ENCODE measurements around the gene TLN1. TPM values are rescaled to one million over a fixed set of nuclear protein-coding genes. Genes with fewer than 3 reads are reported as not detected.

The TLN1 gene
- total RNA-seq, 2 donors from 2014 or later, result 273 to 370 TPM

DNA sequence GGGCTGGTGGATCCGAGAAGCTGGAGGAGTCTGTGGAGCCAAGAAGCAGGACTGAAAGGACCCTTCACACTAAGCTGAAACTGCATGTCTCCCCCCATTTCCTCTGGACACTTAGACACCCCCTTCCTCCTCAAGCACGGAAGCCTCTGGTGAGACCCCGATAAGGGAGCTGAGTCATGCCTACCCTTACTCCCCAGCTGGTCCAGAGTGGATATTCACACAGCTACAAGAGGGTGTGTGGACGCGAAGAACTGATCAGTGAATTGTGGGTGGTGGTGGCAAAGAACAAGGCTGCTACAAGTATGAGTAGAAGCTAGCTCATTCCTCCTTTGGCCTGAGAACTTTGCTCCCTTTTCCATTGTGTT lies 4.3 kb downstream of the TLN1 start:
- TF ChIP-seq, protein P1, sequence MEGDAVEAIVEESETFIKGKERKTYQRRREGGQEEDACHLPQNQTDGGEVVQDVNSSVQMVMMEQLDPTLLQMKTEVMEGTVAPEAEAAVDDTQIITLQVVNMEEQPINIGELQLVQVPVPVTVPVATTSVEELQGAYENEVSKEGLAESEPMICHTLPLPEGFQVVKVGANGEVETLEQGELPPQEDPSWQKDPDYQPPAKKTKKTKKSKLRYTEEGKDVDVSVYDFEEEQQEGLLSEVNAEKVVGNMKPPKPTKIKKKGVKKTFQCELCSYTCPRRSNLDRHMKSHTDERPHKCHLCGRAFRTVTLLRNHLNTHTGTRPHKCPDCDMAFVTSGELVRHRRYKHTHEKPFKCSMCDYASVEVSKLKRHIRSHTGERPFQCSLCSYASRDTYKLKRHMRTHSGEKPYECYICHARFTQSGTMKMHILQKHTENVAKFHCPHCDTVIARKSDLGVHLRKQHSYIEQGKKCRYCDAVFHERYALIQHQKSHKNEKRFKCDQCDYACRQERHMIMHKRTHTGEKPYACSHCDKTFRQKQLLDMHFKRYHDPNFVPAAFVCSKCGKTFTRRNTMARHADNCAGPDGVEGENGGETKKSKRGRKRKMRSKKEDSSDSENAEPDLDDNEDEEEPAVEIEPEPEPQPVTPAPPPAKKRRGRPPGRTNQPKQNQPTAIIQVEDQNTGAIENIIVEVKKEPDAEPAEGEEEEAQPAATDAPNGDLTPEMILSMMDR (IDR thresholded peaks at IDR 0.05), result no peak
- H3K4me1 ChIP-seq, result peaks cover 0 to 60% of the 10 kb centered on the region in 2 donors

DNA sequence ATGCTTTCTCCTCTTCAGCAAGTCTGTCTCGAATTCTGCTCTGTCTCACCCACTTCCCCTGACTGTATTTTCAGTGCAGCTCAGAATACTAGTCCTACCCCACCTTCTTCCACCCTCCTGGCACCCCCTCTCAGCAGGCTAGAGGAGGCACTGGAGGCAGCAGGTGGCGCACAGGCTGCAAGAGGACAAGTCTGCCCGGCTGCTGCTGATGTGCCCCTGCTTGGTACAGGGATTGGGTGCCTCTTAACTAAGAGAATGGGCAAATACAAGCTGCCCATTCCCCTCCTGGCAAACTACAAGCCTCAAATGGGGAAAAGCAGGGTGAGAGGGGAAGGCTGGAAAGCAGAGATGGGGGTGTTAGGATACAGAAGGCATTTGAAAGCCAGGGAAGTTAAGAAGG lies 5.1 kb downstream of the TLN1 start:
- DNase-seq (ENCODE audit: low spot score), result no peak
- Histone ChIP-seq H3K27ac (peak overlapping the region; percentile 96 to 98), H3K9me3 (no peaks in the 10 kb centered on the region), H3K4me3 (peak overlapping the region; percentile 78 to 97), H3K27me3 (no peaks in the 10 kb centered on the region), H3K4me1 (peaks cover 0 to 60% of the 10 kb centered on the region in 2 donors), H3K36me3 (peaks cover 42% of the 10 kb centered on the region)
- TF ChIP-seq, protein P1 (IDR thresholded peaks at IDR 0.05), result peak in 1 of 2 donors; percentile 47

More for the DNA sequence above, 4.3 kb downstream of the TLN1 start:
- Histone ChIP-seq H3K9me3 (no peaks in the 10 kb centered on the region), H3K27me3 (no peaks in the 10 kb centered on the region), H3K27ac (peak overlapping the region; percentile 96 to 98), H3K4me3 (peak overlapping the region; percentile 78 to 97), H3K36me3 (peaks cover 35% of the 10 kb centered on the region)
- no peak for DNase-seq (ENCODE audit: low spot score)

DNA sequence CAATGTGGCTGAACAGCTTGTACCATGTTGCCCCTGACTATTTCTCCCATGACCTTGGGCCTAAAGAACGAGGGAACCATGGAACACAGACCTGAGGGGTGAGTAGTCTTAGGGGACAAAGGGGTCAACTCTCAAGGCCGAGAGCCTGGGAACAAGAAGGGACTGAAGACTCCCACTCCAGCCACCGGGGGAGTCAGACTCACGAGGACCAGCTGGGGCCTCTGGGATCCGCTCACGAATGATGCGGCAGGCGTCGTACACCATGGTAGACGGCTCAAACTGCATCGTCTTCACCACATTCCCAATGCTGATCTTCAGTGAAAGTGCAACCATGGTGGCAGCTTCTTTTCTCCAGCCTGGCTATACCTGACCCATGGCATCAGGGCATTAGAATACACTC lies 6.6 kb downstream of the TLN1 start:
- H3K27me3 ChIP-seq, result no peaks in the 10 kb centered on the region
- H3K4me3 ChIP-seq, result no peak overlapping the region
- peaks cover 0 to 50% of the 10 kb centered on the region in 2 donors for H3K4me1 ChIP-seq
- H3K27ac ChIP-seq, result peak overlapping the region in 1 of 2 donors; percentile 3
- TF ChIP-seq, protein P1 (IDR thresholded peaks at IDR 0.05), result no peak
- H3K36me3 ChIP-seq, result peaks cover 58% of the 10 kb centered on the region
- no peak for DNase-seq (ENCODE audit: low spot score)
- H3K9me3 ChIP-seq, result no peaks in the 10 kb centered on the region

GRCh38 chr9:35723908-35724307 lies 8.1 kb downstream of the TLN1 start:
- peaks cover 72% of the 10 kb centered on the region for H3K36me3 ChIP-seq
- no peak overlapping the region for H3K27ac ChIP-seq
- no peak for DNase-seq (ENCODE audit: low spot score)
- no peaks in the 10 kb centered on the region for H3K27me3 ChIP-seq
- peaks cover 0 to 35% of the 10 kb centered on the region in 2 donors for H3K4me1 ChIP-seq
- H3K4me3 ChIP-seq, result no peak overlapping the region
- TF ChIP-seq, protein P1 (IDR thresholded peaks at IDR 0.05), result no peak
- no peaks in the 10 kb centered on the region for H3K9me3 ChIP-seq

- no peak overlapping the region for H3K27ac ChIP-seq
- H3K36me3 ChIP-seq, result peaks cover 77% of the 10 kb centered on the region
- TF ChIP-seq, protein P1 (IDR thresholded peaks at IDR 0.05), result no peak
- no peak overlapping the region for H3K4me3 ChIP-seq
- no peak for DNase-seq (ENCODE audit: low spot score)
- H3K4me1 ChIP-seq, result peaks cover 0 to 30% of the 10 kb centered on the region in 2 donors
- H3K27me3 ChIP-seq, result no peaks in the 10 kb centered on the region
- no peaks in the 10 kb centered on the region for H3K9me3 ChIP-seq
Measured at GRCh38 chr9:35723426-35723825, 8.6 kb downstream of the TLN1 start.

GRCh38 chr9:35719546-35719945 lies 12.4 kb downstream of the TLN1 start:
- H3K4me3 ChIP-seq, result no peak overlapping the region
- no peak overlapping the region for H3K27ac ChIP-seq
- no peak for DNase-seq (ENCODE audit: low spot score)
- no peaks in the 10 kb centered on the region for H3K27me3 ChIP-seq
- TF ChIP-seq, protein P1 (IDR thresholded peaks at IDR 0.05), result no peak
- H3K36me3 ChIP-seq, result peaks cover 100% of the 10 kb centered on the region
- H3K4me1 ChIP-seq, result no peaks in the 10 kb centered on the region
- H3K9me3 ChIP-seq, result no peaks in the 10 kb centered on the region

Data from right atrium auricular region (tissue), 2 donors.